K562 (cell line): ENCODE results near the gene ZNF408. TPM values are rescaled to one million over a fixed set of nuclear protein-coding genes. Genes with fewer than 3 reads are reported as not detected.

Source experiments
- BDP1 ChIP-seq: IDR thresholded peaks from 3 replicates; pipeline ENCODE4 v1.6.1; 2011; ENCODE audit not compliant: insufficient read length, insufficient read depth
- BRCA1 ChIP-seq, 2 experiments: fragments of 450-650 bp in 1 of 2; sonication (generic) in 1 of 2; formaldehyde crosslinking in 1 of 2; IDR thresholded peaks; 2 replicates each; pipeline versions ENCODE4 v1.5.0 to v1.6.1; 2017 to 2020; ENCODE audit warnings: mild to moderate bottlenecking in 1 of 2, missing genetic modification reagents in 1 of 2
- CBFB ChIP-seq: sonication (generic); formaldehyde crosslinking; IDR thresholded peaks from 2 replicates; pipeline ENCODE4 v1.4.0; 2020; ENCODE audit warnings: mild to moderate bottlenecking, missing genetic modification reagents
- CREB3 ChIP-seq: fragments of 450-650 bp; conservative IDR thresholded peaks from 2 replicates; pipeline ENCODE4 v1.6.1; 2016; ENCODE audit warnings: missing genetic modification characterization, low read depth, mild to moderate bottlenecking, missing compliant biosample characterization, moderate library complexity
- FOXA3 ChIP-seq, 2 experiments: fragments of 450-650 bp in 1 of 2; sonication (generic) in 1 of 2; formaldehyde crosslinking; IDR thresholded peaks in 1 of 2; conservative IDR thresholded peaks in 1 of 2; 2 replicates each; pipeline versions ENCODE4 v1.4.0 to v1.8.0; 2020 to 2022; ENCODE audit warnings: mild to moderate bottlenecking in 2 of 2, missing genetic modification reagents in 1 of 2
- GABPA ChIP-seq: fragments of 200-800 bp; sonication (Bioruptor generic); conservative IDR thresholded peaks from 2 replicates; pipeline ENCODE4 v1.6.1; 2016; ENCODE audit warnings: low read depth, missing genetic modification characterization, missing compliant biosample characterization
- HNRNPL ChIP-seq: fragments of 200-400 bp; formaldehyde crosslinking; IDR thresholded peaks from 2 replicates; pipeline ENCODE4 v1.6.1; 2017; ENCODE audit warnings: low read depth, mild to moderate bottlenecking, low read length
- HOXB6 ChIP-seq: fragments of 250-450 bp; sonication (Bioruptor Pico); IDR thresholded peaks from 2 replicates; pipeline ENCODE4 v1.5.1; 2022; ENCODE audit warnings: mild to moderate bottlenecking, borderline replicate concordance
- NELFE ChIP-seq: IDR thresholded peaks from 2 replicates; pipeline ENCODE4 v1.6.1; 2011; ENCODE audit warnings: mild to moderate bottlenecking; ENCODE audit not compliant: insufficient read depth, insufficient read length
- NFE2 ChIP-seq: IDR thresholded peaks from 2 replicates; pipeline ENCODE4 v1.6.1; 2014; ENCODE audit warnings: antibody characterized with exemption, low read depth
- POLR2B ChIP-seq: fragments of 450-650 bp; IDR thresholded peaks from 2 replicates; pipeline ENCODE4 v1.6.1; 2018; ENCODE audit warnings: low read depth; ENCODE audit not compliant: partially characterized antibody
- PTBP1 ChIP-seq: fragments of 200-400 bp; formaldehyde crosslinking; IDR thresholded peaks from 2 replicates; pipeline ENCODE4 v1.6.1; 2017; ENCODE audit warnings: low read depth, low read length
- PURB ChIP-seq: sonication (generic); formaldehyde crosslinking; IDR thresholded peaks from 2 replicates; pipeline ENCODE4 v1.9.0; 2021; ENCODE audit warnings: low read depth, mild to moderate bottlenecking, missing genetic modification reagents
- TOE1 ChIP-seq, 2 experiments: fragments of 450-650 bp in 1 of 2; sonication (generic) in 1 of 2; formaldehyde crosslinking in 1 of 2; IDR thresholded peaks; 2 replicates each; pipeline versions ENCODE4 v1.7.1 to v1.8.0; 2016 to 2022; ENCODE audit warnings: borderline replicate concordance in 2 of 2, mild to moderate bottlenecking in 2 of 2, antibody characterized with exemption in 1 of 2, inconsistent platforms in 1 of 2, low read depth in 1 of 2, missing genetic modification reagents in 1 of 2, moderate library complexity in 1 of 2
- USF2 ChIP-seq: sonication (generic); formaldehyde crosslinking; IDR thresholded peaks from 2 replicates; pipeline ENCODE4 v1.5.0; 2020; ENCODE audit warnings: missing genetic modification reagents
- ZBTB5 ChIP-seq: fragments of 450-650 bp; IDR thresholded peaks from 2 replicates; pipeline ENCODE4 v1.6.1; 2017; ENCODE audit warnings: antibody characterized with exemption
- ZBTB8A ChIP-seq: fragments of 450-650 bp; IDR thresholded peaks from 2 replicates; pipeline ENCODE4 v1.6.1; 2018; ENCODE audit warnings: mild to moderate bottlenecking, moderate library complexity; ENCODE audit not compliant: partially characterized antibody
- ZEB2 ChIP-seq: fragments of 450-650 bp; IDR thresholded peaks from 2 replicates; pipeline ENCODE4 v1.6.1; 2016
- ZKSCAN8 ChIP-seq: fragments of 200-800 bp; sonication (Bioruptor generic); IDR thresholded peaks from 2 replicates; pipeline ENCODE4 v1.6.1; 2016; ENCODE audit warnings: missing genetic modification characterization, missing compliant biosample characterization
- ZNF316 ChIP-seq: fragments of 450-650 bp; IDR thresholded peaks from 2 replicates; pipeline ENCODE4 v1.6.1; 2016
- ZNF408 ChIP-seq: fragments of 250-450 bp; sonication (Bioruptor Pico); IDR thresholded peaks from 2 replicates; pipeline ENCODE4 v1.4.0; 2020; ENCODE audit warnings: low read depth, mild to moderate bottlenecking, moderate library complexity
- ZNF512 ChIP-seq: IDR thresholded peaks from 2 replicates; pipeline ENCODE4 v1.6.1; 2016; ENCODE audit warnings: missing genetic modification characterization, missing compliant biosample characterization
- ZNF778 ChIP-seq: fragments of 450-650 bp; formaldehyde crosslinking; IDR thresholded peaks from 2 replicates; pipeline ENCODE4 v1.4.0; 2020; ENCODE audit warnings: mild to moderate bottlenecking, moderate library complexity
- polyA plus RNA-seq, 8 experiments: library from polyadenylated mRNA; depleted of rRNA in 4 of 8; stranded (reverse) in 5 of 8; unstranded in 3 of 8; fragments of >200 nt; fragmentation: Nextera tagmentation in 2 of 8; fragmentation: Illumina TruSeq in 1 of 8; extraction: Ambion mirVana in 2 of 8; extraction: Trizol in 1 of 8; gene quantifications; 2 replicates each; pipeline versions ENCODE4 v1.2.1 to v1.2.3, GENCODE V29; 2011 to 2014; ENCODE audit warnings: inconsistent platforms in 1 of 8, missing spikeins in 1 of 8
- total RNA-seq, 7 experiments: library from RNA; depleted of rRNA in 6 of 7; stranded (reverse); fragments of >200 nt in 6 of 7; fragmentation: Illumina TruSeq in 2 of 7; extraction: Trizol in 2 of 7; gene quantifications; 2 replicates each; pipeline versions ENCODE4 v1.2.1 to v1.2.3, GENCODE V29; 2011 to 2021; ENCODE audit warnings: low replicate concordance in 1 of 7

Gene ZNF408
- total and polyA plus RNA-seq, 9 of the 15 experiments (the other 6 are each of a cell fraction or from before 2014, with no cell fraction given): 0.15 to 18.4 (median 7.4) TPM

- no peak for TF ChIP-seq ZNF512 (tag)
- no peak for TF ChIP-seq ZNF778
- no peak for TF ChIP-seq ZBTB8A
- no peak for TF ChIP-seq ZBTB5
- peak; percentile 99 for TF ChIP-seq GABPA (tag)
- no peak for TF ChIP-seq HNRNPL
- TF ChIP-seq USF2 (CRISPR knock-in tag): no peak
- peak; percentile 86 to 96 for TF ChIP-seq FOXA3 (CRISPR knock-in tag; conservative IDR thresholded peaks at IDR 0.05 in 1 of 2, IDR thresholded peaks at IDR 0.05 in 1 of 2)
- TF ChIP-seq ZNF316: no peak
- no peak for TF ChIP-seq PURB
- no peak for TF ChIP-seq HOXB6 (CRISPR knock-in tag)
- TF ChIP-seq BDP1: no peak
- no peak for TF ChIP-seq ZKSCAN8 (CRISPR knock-in tag)
- TF ChIP-seq ZEB2: peak; percentile 100
- peak; percentile 96 for TF ChIP-seq TOE1 (IDR thresholded peaks at IDR 0.05; ENCODE audit: borderline replicate concordance)
- no peak for TF ChIP-seq TOE1 (CRISPR knock-in tag; IDR thresholded peaks at IDR 0.05; ENCODE audit: borderline replicate concordance, low read depth)
- no peak for TF ChIP-seq BRCA1 (IDR thresholded peaks at IDR 0.05)
- peak; percentile 47; the same call in 1 of the 2 replicates for TF ChIP-seq BRCA1 (CRISPR knock-in tag; IDR thresholded peaks at IDR 0.05)
- TF ChIP-seq POLR2B: peak; percentile 89
- no peak; the same call in 1 of the 2 replicates for TF ChIP-seq CREB3
- peak; percentile 80; the same call in 1 of the 2 replicates for TF ChIP-seq CBFB
- TF ChIP-seq NFE2: no peak
- TF ChIP-seq ZNF408 (CRISPR knock-in tag): no peak
- TF ChIP-seq NELFE: no peak
- TF ChIP-seq PTBP1: no peak
These were observed at the start of gene ZNF408, which contains the start of gene ARHGAP1 (continued) for GRCh38 chr11:46700241-46701077.
